ENCODE measurements around the gene CALML4.

DNA sequence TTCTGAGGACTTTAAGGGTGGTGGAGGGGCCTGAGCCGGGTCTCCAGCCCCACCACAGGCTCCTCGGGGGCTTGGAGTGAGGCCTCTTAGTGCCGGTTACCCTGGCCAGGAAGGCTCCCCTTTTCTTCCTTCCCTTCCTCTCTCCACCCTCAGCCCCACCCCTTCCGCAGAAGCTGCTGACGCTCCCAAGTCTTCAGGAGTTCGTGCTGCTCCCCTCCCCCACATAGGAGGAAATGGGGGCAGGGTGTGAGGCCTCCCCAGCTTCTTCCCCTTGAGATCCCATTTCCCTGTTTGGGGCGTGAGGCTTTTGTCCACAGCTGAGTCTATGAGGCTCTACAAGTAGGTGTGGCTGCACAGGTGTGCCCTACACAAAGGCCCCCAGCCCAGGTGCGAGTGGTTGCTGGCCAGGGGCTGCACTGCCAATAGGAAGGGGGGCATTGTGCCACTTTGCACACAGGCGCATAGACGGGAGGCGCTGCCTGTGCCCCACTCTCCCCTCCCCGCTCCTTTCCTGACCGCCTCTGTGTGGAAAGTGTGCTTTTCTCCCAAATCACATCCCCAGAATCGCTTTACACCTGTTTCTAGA is 915 bp upstream of the CALML4 start:
- no peak for TF ChIP-seq HDGF (IDR thresholded peaks at IDR 0.05; ENCODE audit: borderline replicate concordance)
- no peak for TF ChIP-seq CTBP1 (IDR thresholded peaks at IDR 0.05; ENCODE audit: borderline replicate concordance)
- TF ChIP-seq ZNF384 (IDR thresholded peaks at IDR 0.05), result no peak
- TF ChIP-seq SP1 (IDR thresholded peaks at IDR 0.05), result no peak

All from HEK293T (cell line).